HG02852 (cell line): ENCODE data around the gene LAMC3.

Source experiments
- ATAC-seq: cut with Tn5 transposase; IDR thresholded peaks from one replicate; pipeline ENCODE4 v1.9.1; 2021; ENCODE audit warnings: mild to moderate bottlenecking, moderate library complexity; ENCODE audit not compliant: unreplicated experiment

LAMC3 gene

DNA sequence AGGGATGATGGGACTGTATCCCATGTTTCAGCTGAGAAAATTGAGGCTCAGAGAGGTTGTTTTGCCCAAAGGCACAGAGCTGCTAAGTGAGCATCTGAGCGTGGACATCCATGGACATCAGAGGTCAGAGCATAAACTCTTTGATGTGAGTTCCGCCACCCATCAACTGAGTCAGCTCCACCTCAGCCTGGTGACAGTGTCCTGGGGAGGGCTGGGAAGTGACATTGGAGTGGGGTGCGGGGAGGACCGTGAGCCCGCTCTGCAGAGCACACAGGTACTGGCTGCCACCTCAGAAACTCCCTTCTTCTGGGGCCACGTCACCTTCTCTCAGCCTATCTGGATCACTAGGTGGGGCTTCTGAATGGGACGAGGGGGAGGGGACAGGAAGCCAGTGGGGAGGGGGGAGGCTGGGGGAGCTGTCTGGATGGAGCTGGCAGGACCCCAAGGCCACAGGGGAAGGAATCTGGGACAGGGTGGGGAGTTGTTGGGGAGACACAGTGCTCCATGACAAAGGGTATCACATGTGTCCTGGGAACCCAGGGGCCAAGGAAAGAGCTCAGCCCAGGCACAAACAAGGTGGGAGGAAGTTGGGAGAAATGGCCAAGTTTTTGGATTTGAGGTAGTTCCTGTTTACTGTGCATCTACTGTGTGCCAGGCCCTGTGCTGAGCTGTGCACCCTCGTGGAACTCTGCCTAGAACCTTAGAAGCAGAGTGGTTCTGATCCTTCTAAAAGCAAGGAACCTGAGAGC lies 2.5 kb downstream of the LAMC3 start:
- ATAC-seq = no peak

DNA sequence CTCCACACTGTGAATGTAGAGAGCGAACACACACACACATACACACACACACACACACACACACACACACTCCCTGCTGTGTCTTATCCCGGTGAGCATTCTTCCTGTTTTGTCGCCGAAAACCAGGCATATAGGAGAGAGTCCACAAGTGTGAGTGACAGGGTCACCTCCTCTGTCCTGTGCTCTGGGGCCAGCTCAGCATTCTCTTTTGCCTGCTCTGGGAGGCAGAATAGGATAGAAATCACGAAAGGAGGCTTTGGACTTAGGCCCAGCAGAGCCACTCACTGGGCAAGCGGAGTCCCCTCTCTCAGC lies 3.0 kb downstream of the LAMC3 start:
- no peak for ATAC-seq

DNA sequence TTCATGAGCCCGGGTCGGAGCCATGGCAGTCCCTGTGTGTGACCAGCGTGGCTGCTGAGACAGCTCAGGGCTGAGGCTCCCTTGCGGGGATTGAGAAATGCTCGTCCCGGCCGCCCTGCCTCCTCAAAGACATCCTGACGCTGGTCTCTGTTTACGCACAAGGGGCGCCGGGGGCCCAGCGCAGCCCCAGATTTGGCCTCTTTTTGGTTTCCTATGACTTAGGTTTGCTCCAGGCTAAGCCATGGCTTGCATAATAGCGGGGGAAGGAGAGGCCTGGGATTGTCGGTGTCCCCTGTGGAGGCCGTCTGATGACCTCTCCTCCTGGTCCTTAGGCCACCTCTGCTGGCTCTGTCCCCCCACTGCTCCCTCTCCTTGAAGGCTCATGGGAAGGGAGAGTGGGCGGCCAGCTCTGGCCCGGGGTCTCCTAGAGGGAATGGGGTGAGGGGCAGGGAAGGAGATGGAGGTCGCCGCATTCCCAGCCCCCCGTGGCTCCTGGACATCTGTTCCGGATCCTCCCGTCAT lies 3.5 kb downstream of the LAMC3 start:
- no peak for ATAC-seq

DNA sequence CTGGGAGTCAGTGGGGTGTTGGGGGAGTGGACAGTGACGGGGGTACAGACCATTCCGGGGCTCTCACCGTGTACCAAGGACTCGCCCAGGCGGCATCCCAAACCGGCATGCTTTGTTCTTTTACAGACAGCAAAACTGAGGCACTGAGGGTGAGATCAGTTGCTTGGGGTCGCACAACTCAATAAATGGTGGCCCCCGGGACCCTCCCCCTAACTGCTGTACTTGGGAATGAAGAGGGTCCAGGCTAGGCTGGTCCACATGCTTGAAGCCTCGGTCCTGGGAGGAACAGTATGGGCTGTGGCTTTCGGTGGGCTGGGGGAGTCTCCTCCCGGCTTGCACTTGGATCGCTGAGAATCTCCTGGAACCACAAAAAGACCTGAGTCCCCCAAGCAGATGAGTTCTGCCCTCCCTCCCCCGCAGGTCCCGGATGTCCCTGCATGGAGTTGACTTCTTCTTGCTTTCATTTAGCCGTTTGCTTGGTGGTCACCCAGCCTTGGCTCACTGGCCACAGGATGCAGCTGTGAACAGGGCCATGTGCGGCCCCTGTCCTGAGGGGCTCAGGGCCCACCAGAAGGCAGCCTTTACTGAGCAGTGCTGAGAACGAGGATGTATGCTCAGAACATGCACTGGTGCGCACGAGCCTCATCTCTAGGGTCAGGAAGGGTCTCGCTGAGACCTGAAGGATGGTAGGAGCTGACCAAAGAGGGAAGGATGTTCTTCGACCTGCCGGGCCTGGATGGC lies 4.2 kb downstream of the LAMC3 start:
- no peak for ATAC-seq

DNA sequence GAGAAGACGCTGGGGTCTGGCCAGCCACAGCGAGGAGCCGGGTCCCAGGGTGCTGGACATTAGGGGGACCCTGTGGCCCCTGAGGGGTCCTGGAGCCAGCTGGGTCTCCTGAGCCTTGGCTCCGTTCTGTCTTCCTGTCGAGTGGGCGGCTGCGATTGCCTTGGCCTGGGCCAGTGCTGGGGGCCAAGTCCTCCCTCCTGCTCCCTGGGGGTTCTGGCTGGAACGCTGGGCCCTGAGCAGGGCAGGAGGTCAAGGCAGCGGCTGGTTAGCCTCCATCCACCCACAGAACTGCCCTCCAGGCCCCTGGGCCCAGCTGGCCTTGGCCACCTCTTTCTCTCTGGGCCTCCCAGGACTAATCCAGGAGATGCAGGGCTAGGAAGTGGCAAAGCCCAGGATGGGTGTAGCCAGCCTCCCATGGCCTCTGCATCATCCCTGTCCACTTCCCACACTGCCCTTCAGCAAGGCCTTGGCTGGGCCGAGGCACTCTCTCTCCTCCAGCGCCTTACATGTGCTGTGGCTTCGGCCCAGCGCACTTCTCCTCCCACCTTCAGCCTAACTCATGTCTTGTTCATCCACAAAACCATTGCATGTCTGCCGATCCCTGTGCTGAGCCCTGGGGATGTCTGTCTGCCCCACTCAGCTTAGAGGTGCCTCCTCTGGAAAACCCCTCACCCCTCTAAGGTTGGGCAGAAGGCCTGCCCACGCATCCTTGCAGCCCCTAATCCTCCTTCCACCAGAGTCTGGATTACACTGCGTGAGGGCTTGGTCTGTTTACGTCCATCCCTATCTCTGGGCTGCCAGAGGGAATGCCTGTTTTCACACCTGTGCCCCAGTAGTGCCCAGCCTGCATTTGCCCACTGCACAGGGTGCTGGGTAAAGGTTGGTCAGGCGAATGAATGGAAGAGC lies 5.0 kb downstream of the LAMC3 start:
- no peak for ATAC-seq

DNA sequence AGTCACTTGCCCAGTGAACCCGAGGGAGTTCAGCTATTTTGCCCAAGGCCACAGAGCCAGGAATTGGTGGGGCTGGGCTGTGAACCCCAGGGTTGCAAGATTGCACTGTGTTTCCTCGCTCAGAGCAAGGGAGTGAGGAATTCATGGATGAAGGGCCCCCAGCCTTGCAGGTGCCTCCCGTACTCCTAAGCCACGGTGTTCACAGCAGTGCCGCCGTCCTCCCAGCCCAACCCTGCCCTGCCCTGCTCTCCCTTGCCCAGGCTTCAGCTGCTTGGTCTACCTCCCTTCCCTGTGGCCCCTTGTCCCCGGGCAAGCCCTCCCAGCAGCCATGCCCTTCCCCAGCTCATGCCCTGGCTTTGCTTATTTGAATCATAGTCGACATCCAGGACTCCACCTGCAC lies 6.1 kb downstream of the LAMC3 start:
- no peak for ATAC-seq

DNA sequence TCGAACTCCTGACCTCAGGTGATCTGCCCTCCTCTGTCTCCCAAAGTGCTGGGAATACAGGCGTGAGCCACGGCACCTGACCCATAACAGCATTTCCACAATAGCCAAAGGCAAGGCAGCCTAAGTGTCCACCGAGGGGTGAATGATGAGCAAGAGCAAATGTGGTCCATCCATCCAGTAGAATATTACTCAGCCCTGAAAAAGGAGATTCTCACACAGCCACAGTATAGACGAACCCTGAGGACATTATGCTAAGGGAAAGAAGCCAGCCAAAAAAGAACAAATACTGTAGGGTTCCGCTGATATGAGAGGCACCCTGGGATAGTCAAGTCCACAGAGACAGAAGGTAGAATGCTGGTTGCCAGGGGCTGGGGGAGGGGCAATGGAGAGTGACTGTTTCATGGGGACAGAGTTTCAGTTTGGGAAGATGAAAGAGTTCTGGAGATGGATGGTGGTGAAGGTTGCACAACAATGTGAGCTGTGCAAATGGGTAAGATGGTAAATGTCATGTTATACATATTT lies 7.0 kb downstream of the LAMC3 start:
- no peak for ATAC-seq

DNA sequence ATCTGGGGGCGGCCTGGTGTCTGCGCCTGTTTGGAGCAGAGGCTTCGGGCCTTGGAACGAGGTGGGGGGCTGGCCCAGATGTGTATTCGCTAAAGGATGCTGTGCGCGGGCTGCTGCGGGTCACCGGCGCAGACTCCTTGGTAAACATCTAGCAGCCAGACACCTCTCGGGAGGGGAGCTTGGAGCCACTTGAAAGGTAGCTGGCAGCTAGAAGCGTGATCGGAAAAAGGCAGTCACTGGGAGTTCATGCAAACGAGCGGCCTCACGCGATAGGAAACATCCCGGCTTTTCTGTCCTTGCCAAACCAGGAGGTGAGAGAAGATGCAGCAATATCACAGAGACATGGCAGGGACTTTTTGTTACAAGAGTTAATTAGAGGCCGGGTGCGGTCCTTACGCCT lies 8.1 kb downstream of the LAMC3 start:
- no peak for ATAC-seq

DNA sequence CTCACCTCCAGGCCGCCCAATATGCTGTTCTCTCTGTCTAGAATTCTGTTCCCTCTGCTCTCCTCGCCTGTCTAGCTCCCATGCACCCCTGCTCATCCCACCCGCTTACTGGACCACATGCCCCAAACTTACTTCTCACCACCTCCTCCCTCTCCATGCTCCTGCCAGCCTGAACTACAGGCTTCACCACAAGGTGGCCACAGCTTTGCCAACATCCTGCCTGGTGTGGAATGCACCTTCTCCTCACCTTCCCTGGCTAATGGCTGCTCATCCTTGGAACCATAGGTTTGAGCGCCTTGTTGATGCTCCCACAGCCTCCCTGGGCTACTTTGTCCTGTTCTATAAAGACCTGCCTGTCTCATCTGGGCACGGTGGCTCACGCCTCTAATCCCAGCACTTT lies 9.6 kb downstream of the LAMC3 start:
- no peak for ATAC-seq

DNA sequence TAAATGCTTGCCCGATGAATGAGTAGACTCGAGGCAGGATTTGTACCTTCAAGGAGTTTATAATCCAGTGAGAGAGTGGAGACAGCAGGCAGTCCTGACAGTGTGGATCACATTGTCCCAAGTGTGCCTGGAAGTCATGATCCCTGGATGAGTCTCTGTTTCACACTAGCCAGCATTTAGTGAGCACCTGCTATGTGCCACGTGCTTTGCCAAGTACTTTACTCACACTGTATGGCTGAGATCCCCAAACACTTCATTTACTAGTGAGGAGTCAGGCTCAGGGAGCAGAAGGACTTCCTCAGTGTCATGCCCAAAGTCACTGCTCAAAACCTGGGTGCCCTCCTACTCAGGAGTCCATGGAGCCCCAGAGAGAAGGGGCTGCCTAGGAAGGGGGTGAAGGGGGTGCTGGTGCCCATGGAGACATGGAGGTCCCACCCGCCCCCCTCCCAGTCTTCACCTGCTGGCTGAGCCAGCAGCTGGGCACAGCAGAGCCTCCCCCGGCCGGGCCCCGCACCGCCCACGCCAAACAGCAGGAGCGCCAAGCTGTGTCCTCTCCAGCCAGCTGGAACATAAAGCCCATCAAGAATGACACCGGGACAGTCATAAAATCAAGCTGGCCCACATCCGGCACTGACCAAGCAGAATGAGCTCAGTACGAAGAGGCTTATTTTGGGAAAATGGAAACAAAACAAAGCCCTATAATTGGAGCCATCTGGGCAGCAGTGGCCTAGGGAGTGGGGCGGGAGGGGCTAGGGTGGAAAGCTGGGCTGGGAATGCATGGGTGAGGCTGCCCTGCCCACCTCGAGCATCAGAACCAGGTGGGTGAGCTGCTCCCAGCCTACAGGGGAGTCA lies 10.6 kb downstream of the LAMC3 start:
- ATAC-seq = no peak

DNA sequence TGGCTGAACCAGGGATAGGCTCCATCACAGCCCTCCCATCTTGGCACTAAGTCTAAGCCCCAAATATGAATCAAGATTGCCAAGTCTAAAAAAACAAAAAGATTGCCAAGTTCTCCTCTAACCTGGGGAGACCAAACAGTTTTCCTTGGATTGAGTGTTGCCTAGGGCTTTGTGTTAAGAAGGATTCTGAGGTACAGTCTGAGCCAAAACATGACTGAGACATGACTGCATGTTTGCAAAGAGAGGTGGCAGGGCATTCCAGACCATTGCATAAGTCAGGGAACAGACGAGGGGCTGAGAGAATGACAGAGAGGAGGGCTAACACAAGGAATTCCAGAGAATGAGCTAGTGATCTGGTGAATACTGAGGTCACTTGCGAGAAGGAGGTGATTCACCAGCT lies 11.4 kb downstream of the LAMC3 start:
- ATAC-seq = no peak

DNA sequence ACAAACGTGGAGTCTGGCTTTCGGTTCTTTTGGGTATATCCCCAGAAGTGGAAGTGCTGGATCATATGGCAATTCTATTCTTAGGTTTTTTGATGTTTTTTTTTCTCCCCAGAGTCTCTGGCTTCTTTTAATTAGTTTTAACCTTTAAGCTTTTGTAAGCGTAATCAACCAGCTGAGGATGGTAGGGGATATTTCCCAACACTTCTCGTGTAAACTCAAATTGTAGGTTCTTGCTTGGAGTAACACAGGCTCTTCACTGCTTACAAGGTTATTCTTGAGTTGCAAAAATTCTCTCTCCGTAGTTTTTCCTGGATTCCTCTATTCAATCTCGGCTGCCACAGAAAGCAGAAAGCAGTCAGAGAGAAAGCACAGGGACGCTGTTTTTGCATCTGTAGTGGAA lies 11.9 kb downstream of the LAMC3 start:
- ATAC-seq = no peak

DNA sequence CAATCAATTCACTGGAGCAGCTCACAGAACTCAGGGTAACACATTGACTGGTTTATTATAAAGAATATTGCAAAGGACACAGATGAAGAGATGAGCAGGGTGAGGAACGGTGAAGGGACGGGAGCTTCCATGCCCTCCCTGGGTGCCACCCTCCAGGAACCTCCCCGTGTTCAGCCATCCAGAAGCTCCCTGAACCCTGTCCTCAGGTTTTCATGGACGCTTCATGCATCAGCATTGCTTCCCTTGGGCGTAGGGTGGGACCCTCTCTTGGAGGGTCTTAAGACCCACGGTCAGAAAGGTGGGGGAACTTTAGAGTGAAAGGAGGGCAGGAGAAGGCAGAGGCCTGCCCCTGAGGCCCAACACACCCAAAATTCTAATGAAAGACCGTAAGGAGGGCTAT lies 12.8 kb downstream of the LAMC3 start:
- no peak for ATAC-seq

DNA sequence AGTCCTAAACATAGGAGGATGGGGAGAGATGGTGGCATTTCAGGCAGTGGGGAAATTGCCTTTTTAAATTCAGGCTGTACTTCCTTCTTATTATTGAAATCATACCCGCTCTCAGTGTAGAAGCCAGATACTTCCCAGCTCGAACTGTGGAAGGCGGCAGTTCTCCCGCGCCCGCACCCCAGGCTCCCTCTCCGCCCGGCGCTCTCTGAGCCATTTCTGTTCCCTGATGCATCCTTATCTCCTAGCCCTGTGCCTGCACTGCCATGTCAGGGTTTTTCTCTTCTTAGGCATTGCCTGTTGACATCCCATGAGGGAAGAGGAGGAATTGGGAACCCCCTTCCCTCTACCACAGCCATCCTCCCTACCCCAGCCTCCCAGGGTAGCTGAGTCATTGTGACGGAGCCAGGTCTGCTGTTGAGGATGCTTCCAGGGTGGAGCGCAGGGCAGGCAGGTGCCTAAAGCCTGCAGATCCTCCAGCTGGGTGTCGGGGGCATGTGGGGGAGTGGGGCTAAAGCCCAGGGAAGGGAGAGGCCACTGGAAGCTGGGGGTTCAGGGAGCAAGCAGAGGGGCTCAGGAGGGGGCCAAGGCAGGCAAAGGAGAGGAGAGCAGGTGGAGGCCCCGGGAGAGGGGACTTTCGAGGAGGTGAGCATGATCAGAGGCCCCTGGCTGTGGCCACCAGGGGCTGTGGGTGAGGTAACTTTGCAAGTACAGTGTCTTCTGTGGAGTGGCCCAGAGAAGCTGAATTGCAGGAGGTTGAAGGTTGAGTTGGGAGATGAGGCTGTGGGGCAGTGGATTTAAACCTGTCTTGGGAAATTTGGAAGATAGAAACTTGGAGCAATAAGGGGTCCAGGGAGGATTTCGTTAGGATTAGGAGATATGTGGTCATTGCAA lies 16.2 kb downstream of the LAMC3 start:
- no peak for ATAC-seq

DNA sequence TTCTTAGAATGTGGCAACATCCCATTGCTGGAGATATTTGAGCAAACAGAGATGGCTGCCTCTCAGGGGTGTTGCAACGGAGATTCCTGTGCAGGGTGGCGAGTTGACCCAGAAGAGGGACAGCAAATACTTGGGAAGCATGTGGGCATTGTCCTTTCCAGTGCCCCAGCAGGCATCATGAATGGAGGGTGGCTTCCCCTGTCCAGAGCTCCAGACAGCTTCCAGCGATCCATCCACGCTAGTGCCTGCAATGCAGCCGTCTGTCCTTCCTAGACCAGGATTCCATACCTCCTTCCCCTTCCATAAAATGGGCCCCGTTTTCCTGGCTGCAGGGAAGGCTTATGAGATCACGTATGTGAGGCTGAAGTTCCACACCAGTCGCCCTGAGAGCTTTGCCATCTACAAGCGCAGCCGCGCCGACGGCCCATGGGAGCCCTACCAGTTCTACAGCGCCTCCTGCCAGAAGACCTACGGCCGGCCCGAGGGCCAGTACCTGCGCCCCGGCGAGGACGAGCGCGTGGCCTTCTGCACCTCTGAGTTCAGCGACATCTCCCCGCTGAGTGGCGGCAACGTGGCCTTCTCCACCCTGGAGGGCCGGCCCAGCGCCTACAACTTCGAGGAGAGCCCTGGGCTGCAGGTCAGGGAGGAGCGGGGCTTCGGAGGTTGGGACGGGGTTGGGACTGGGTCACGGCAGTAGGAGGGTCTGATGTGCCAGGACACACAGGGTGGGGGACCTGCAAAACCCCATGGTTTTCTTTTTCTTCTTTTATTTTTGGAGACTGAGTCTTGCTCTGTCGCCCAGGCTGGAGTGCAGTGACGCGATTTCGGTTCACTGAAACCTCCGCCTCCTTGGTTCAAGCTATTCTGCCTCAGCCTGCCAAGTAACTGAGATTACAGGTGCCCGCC lies 17.2 kb downstream of the LAMC3 start:
- no peak for ATAC-seq

DNA sequence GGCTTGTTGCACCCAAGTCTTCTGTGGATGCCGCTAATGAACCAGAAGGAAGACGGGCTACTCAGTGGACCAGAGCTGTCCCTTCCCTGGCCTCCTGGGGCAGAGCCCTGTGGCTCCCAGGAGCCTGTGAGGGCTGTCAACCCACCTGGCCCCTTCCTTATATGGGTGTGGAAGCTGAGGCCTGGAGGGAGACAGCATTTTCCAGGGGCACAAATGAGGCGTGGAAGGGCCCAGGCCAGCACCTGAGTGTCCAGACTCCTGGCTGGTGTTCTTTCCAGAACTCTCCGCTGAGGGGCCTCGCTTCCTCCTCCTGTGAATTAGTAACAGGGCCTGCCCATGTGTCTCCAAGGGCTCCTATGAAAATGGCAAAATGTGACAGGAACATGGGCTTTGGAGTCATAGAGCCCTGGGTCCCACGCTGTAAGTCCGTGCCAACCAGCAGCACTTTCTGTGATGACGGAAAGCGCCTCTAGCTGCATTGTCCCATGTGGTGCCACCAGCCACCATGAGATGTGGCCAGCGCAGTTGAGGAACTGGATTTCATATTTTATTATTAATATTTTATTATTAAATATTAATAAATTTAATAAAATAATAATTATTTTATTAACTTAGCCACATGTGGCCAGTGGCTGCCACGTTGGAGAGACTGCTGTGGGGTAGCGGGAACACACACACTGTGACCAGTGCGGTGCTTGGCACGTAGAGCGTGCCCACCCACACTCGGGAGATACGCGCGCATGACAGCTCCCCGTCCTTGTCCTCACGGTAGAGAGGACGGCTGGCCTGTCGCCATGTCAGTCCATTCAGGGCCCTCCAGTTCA lies 18.3 kb downstream of the LAMC3 start:
- ATAC-seq = no peak

DNA sequence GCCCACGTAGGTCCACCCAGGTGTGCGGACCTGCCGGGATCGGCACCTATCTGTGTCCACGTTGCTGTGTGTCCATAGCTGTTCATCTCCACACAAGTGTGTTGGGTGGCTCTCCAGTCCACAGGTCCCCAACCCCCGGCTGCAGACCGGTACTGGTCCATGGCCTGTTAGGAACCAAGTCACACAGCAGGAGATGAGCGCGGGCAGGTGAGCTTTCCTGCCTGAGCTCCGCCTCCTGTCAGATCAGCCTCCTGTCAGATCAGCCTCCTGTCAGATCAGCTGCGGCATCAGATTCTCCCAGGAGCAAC lies 18.9 kb downstream of the LAMC3 start:
- no peak for ATAC-seq
